Activated T-helper 1 cell treated with Interleukin-2 at 50 U/mL for 16 hours (primary cell): ENCODE results near the gene MRPS23.

Source experiments
- DNase-seq: peaks from one replicate; pipeline ENCODE4 v3.0.0-alpha.2; 2020; ENCODE audit warnings: low read depth

Gene MRPS23

GRCh38 chr17:57838453-57838852, 11.4 kb downstream of the MRPS23 start:
- DNase-seq, result no peak

- DNase-seq, result no peak
Observed at GRCh38 chr17:57835333-57835900, 14.4 kb downstream of the MRPS23 start.

GRCh38 chr17:57834146-57834741, 15.6 kb downstream of the MRPS23 start:
- DNase-seq, result no peak

- DNase-seq, result peak; percentile 31
Observed at GRCh38 chr17:57833179-57833939, 16.5 kb downstream of the MRPS23 start.

GRCh38 chr17:57832314-57833178, 17.3 kb downstream of the MRPS23 start:
- DNase-seq, result no peak

- no peak for DNase-seq
Observed at GRCh38 chr17:57830880-57831279, 19.0 kb downstream of the MRPS23 start.

- no peak for DNase-seq
Observed at GRCh38 chr17:57823469-57824401, 26.1 kb downstream of the MRPS23 start.

GRCh38 chr17:57819867-57820266, 30.0 kb downstream of the MRPS23 start:
- DNase-seq, result no peak

- no peak for DNase-seq
Observed at GRCh38 chr17:57819285-57819684, 30.6 kb downstream of the MRPS23 start.

GRCh38 chr17:57818066-57818465, 31.8 kb downstream of the MRPS23 start:
- DNase-seq, result no peak

- DNase-seq, result no peak
Observed at GRCh38 chr17:57817299-57817698, 32.5 kb downstream of the MRPS23 start.

- no peak for DNase-seq
Observed at GRCh38 chr17:57814421-57814820, 35.4 kb downstream of the MRPS23 start.

- no peak for DNase-seq
Observed at GRCh38 chr17:57811638-57812280, 38.1 kb downstream of the MRPS23 start.

- DNase-seq, result no peak
Observed at GRCh38 chr17:57810721-57811637, 38.9 kb downstream of the MRPS23 start.

- no peak for DNase-seq
Observed at GRCh38 chr17:57809879-57810278, 40.0 kb downstream of the MRPS23 start.

GRCh38 chr17:57808882-57809281, 41.0 kb downstream of the MRPS23 start:
- no peak for DNase-seq

- DNase-seq, result no peak
Observed at GRCh38 chr17:57806167-57806830, 43.5 kb downstream of the MRPS23 start.

- DNase-seq, result no peak
Observed at GRCh38 chr17:57803021-57803420, 46.8 kb downstream of the MRPS23 start.

GRCh38 chr17:57801044-57801711, 48.7 kb downstream of the MRPS23 start:
- DNase-seq, result no peak
